NCI-H526 (cell line): ENCODE data around the gene AADACL2.

ENCODE experiments used
- DNase-seq, 2 experiments: peaks; one replicate each; lab custom pipeline; 2025; lab: John Stamatoyannopoulos, UW

The AADACL2 gene

GRCh38 chr3:151804267-151804666, 70.5 kb downstream of the AADACL2 start:
- DNase-seq, result no peak

- no peak for DNase-seq
These were observed 73.1 kb downstream of the AADACL2 start for GRCh38 chr3:151806838-151807237.
